Fibroblast of skin of left quadriceps (primary cell): ENCODE results near the gene SPOCK3.
A peak's percentile ranks its signal among the peaks of the same experiment; 100 is the strongest.

Experiments
- DNase-seq, 2 experiments: peaks; one replicate each; pipeline ENCODE4 v3.0.0-alpha.2; 2013; ENCODE audit warnings: low read depth in 2 of 2

SPOCK3 gene

DNA sequence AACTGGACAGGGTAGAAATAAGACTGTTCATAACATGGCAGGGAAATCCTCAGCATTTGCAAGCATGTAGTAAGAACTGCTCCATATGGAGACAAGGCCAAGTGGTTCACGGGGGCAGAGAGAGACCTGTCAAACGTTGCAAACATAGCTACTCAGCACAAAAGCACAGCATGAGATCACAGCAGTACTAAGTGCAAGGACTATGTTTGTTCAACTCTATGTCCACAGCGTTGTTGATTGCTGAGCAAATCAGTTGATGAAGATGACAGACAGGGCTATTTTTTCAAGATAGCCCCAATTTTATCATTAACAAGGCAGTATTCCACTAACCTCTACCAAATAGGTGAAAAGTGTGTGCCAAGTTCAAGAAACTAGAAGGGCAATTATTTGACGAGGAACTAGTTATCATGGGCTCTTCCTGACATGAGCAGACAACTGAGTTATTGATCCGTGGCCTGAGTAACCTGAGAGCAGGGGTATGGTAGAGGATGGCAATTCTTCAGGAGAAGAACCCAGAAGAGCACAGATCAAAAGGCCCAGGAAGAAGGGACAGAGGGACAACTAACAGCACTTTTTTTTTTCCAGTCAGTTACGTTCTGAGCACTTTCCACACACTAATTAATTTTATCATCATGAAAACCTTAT lies 57.4 kb downstream of the SPOCK3 start:
- no peak for DNase-seq

DNA sequence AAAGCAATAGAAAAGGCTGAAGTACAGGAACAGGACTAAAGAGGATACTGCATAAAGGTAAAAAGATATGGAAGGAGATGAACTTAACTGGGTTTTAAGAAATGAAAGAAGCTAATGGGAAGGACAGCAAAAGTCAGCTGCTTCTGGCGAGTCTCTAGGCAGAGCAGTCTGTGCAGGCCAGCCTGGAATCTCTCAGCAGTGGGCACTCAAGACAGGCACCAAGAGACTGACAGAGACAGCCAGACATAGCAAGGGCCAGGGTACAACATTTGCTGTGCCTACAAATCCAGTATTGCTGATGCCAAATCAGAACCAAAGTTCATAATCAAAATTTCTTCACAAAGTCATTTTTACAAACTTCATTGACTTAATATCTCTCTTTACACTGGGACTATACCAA lies 62.4 kb downstream of the SPOCK3 start:
- no peak for DNase-seq

DNA sequence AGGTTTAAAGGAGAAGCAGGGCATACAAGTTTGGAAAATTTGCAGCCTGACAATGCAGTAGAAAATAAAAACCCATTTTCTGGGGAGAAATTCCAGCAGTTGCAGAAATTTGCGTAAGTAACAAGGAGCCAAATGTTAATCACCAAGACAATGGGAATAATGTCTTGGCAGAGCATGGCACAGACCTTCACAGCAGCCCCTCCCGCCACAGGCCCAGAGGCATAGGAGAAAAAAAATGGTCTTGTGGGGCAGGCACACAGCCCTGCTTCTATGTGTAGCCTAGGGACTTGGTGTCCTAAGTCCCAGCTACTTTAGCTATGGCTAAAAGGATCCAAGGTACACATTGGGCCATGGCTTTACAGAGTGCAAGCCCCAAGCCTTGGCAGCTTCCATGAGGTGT lies 65.7 kb downstream of the SPOCK3 start:
- no peak for DNase-seq

DNA sequence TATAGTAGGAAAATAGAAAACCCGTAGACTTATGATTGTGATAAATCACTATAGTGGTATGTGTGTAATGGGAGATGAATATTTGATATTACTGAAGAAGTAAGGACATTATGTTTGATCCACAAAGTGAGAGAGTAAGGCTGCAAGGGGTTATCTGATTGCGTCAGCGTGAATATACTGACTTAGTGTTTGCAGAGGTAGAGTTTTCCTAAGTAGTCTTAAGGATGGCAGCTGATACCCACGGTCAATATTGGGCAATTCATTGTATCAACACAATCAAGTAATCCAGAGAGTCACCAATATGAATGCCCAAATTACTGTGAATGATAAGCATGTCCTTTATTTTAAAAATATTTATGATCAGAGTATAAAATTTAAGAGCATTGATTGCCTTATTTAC lies 83.7 kb downstream of the SPOCK3 start:
- no peak for DNase-seq

DNA sequence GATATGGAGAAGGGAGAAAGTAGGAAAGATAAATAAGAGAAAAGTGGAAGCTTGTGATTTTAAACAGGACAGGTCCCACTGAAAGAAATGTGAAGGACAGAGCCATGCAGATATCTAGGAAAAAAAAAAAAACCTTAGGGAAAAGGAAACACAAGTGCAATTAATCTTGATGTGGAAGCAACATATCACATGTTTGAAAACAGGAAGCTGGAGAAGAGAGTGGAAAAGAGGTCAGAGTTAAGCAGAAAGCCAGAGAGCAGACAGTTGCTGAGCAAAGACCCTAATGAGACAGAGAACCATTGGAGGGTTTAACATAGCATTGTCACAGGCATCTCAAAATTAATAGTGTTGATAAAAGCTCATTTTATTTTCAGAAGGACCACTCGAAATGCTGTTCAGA lies 89.7 kb downstream of the SPOCK3 start:
- DNase-seq, result no peak

DNA sequence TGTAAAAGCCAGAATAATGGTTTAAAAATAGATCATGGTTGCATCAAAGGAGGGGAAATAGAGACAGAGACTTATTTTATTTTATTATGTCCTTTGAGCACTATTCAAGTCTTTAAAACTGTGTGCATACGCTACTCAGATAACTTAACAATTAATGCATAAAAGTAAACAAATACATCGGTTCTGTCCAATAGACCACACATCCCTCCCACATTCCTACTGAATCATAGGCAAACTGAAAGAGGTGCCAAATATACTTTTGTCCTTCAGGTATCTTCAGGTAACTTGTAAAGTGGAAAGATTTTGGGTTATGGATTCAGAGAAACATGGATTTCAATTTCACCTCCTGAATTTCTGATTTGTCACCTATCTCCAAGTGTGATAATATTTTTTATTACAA lies 91.3 kb downstream of the SPOCK3 start:
- DNase-seq, result no peak

DNA sequence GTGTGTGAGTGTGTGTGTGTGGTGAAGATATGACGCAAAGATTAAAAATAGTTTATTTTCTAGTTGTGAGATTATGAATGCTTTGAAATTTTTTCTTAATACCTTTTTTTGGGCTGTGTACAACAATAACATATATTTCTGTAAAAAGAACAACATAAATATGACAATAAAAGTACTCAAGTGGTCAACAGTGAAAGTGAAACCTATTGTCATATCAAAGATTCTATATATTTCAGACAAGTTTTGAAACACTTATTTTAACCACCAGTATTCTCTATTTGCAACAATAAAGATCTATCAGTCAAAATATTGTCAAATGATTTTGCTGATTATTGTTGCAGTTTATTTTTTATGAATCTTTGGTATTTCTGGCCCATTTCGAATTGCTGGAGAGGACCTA lies 98.0 kb downstream of the SPOCK3 start:
- no peak for DNase-seq

DNA sequence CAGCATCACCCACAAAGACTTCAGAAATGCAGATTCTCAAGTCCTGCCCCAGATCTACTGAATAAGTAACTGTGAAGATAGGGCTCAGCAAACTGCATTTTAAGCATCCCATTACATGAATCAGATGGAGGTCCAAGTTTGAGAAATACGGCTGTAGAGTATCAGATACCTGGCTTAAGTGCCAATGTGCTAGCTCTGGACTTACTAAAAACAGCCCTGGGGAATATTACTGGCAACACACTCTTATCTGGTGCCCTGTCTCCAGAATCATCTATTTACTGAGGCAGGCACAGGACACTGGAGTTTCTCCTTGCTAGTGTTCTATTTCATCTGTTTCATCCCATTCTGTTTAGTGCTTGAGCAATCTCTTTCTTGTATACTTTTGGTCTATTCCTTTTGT lies 105.1 kb downstream of the SPOCK3 start:
- DNase-seq, result no peak

DNA sequence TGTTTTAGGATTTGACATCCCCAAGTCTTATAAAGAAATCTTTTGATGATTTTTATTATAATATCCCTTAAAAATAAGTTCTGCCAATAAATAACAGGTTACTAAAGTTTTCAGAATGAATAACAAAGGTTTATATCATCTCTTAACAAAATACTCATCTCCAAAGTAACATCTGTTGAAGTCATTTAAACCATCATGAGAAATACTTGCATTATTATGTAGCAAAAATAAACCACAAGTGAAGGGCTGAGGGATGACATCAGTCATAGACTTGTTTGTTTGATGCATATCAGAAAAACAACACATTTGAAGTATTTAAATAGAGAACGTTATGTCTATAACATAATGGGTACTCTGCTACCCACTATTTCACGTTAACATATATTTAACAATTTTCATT lies 114.9 kb downstream of the SPOCK3 start:
- no peak for DNase-seq

DNA sequence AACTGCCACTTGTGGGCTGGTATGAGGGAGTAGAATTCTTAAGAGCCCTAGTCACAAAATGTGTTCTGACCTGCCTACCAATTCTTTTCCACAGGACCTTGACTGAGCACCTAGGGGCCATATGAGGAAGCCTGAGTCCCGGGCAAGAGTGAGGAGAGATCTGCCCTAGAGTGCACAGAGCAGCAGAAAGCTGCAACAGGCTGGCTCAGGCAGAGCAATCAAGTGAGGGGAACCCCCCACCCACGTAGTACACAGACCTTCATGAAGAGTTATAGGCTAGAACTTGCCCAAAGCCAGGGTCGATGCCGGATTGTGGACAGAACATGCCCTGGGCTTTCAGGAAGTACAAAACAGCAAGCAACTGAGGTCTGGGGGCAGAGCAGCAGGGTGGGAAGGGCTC lies 117.0 kb downstream of the SPOCK3 start:
- no peak for DNase-seq

DNA sequence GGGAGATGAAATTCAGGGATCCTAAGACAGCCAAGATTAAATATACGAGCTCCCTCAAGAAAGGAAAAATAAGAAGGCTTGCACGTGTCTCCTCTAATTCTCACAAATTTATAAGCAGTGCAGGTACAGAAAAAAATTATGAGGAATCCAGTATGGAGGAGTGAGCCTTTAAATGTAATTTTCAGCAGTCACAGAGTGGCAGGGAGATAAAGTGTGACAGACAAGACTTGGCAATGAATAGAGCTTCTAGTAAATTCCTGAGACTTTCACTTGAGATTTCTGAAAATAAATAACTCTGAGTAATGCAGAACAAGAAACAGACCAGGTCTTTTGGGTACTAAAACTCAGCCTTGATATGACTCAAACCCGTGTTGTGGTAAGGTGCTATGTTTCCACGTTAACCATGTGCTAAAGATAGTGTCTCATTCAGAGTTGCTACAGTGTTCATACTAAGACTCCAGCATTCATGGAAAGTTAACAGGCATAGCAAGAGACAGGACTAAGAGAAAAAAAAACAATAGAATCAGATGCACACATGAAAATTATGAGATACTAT lies 119.8 kb downstream of the SPOCK3 start:
- DNase-seq, result no peak

DNA sequence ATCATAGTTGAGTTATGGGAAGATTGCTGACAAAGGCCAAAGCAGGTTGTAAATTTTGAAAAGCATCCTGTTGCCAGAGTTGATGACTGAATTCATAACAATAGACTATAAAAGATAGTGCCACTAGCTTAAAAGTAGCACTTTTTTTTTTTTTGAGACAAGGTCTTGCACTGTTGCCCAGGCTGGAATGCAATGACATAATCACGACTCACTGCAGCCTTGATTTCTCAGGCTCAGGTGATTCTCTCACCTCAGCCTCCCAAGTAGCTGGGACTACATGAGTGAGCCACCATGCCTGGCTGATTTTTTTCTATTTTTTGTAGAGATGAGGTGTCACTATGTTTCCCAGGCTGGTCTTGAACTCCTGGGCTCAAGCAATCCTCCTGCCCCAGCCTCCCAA lies 122.7 kb downstream of the SPOCK3 start:
- DNase-seq, result no peak

DNA sequence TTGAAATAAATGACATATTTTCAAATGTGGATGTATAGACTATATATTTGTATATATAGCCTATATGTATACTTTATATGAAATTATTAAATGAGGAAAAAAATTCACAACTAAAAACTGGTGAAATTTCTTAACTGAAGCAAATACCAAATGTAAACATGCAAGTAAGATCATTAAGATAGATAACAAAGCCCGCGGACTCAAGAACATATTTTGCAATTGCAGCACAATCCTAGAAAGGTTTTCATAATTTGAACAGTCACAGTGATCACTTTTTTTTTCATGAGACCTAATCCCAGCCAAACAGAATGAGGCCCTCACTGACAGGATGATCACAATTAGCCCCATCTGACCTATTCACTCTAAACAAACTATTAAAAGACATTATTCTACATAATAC lies 123.2 kb downstream of the SPOCK3 start:
- DNase-seq, result no peak

DNA sequence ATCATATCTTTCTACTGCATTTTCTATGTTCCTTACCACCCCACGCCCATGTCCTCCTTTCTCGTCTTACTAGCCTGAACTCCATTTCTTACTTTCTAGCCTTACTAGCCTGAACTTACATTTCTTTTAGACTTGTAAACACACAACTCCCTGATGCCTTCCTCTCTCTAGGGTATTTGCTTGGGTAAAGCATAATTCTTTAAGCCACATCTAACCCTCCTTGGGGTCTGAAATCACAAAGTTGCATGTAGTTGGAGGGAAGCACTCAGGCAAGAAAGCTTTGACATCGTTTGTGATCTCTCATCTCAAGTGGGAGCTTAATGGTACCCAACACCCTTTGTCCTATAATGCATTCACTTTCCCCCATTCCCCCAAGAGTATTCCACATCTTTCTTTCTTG lies 124.4 kb downstream of the SPOCK3 start:
- DNase-seq, result no peak

DNA sequence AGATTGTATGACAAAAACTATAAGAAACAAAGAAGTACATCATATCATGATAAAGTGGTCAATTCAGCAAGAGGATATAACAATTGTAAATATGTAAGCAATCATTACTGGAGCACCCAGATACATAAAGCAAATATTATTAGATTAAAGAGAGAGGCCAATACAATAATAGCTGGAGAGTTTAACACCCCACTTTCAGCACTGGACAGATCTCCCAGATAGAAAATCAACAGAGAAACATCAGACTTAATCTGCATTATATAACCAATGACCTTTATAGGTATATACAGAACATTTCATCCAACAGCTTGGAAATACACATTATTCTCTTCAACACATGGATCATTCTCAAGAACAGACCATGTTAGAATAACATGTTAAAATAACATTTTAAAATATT lies 128.4 kb downstream of the SPOCK3 start:
- DNase-seq, result no peak

DNA sequence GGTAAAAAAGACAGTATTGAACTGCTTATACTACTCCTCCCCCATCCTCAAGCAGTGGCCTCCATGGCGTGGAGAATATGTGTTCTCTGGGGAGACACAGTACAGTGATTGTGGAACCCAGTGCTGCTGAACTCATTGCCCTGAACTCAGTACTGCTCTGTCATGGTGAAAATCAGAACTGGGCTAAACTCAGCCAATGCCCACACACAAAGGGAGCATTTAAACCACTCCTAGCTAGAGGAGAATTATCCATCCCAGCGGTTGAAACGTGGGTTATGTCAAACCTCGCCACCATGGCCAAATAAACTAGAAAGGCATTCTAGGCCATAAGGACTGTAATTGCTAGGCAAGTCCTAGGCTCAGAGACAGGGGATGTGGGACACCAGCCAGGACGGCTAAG lies 131.8 kb downstream of the SPOCK3 start:
- DNase-seq, result no peak

DNA sequence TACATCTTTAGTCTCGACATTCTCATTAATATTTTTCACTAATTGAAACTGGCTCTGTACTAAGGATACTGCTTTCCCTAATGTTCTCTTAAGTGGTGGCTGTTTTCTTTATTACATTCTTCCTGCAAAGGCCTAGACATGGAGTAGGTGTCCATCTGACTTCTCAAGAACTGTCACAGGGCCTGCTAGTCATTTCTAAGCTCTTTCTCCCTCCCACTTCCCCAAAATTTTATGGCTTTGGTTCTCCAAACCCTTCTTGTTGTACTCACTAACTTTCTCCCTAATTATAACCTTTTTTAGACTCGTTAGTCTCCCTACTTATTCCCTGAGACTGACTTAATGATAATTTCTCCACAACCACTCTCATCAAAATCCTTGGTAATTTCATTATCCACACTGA lies 133.3 kb downstream of the SPOCK3 start:
- DNase-seq, result no peak

DNA sequence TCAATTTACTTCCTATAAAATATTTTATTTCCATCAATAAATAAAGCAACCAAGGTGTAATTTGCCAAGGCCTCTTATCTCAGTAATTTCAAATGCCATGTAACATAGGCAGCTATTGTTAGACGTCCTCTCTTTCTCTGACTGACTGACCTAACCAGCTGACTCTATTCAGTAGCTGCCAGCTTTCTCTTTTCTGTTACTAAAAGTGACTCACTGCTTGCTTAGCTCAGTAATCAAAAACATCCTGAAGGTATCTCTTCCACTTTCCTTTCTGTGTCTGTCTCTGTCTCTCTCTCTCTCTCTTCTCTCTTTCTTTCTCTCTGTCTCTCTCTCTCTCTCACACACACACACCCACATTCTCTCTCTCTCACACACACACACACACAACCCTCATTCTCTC lies 134.2 kb downstream of the SPOCK3 start:
- DNase-seq, result peak in 1 of 2 experiments; percentile 5

DNA sequence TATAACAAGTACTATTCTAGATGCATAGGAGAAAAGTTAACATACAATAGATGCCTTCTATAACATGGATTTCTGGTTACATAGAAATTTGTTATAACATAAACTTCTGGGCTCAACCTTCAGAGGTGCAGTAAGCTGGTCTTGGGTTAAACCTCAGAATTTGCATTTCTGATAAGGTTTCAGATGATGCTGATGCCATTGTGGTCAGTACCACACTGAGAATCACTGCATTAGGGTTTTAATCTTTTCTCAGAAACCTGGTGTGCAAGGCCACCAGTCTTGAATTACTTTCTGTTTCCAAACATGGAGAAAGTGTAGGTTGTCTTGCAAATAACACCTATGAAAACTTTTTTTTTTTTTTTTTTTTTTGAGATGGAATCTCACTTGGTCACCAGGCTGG lies 146.2 kb downstream of the SPOCK3 start:
- no peak for DNase-seq

DNA sequence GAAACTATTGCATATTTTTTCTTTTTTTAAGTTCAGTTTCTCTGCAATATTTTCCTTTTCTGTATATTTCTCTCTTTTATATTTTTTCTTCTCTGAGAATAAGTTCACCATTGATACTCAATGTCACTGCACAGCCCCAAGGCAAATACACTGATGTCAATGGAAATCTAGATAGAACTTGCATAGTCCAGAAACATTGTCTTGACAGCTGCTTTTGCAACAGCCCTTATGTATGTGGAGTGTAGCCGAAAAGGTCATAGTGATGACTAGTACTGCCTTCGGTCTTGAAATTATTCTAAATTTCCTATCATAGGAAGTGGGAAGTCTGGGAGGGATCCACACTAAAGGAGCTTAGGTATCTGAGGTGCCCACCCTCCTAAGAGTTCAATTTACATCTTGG lies 150.0 kb downstream of the SPOCK3 start:
- no peak for DNase-seq

DNA sequence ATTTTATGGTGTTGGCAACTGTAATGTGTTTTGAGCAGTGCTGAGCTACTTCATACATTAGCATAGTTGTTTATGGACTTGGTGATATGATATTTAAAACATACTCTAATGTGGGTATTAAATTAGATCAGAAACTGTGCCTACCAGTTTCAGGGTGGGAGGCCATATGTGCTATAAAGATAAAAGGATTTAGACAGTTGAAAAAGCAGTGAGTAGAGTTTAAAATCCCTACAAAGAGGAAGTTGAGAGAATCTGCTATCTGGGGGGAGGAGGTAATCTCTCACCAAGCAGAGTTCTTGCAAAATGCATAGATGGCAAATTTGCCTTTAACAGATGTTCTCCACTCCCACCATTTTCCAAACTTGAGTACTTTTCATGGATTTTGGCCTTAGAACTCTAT lies 154.5 kb downstream of the SPOCK3 start:
- no peak for DNase-seq

DNA sequence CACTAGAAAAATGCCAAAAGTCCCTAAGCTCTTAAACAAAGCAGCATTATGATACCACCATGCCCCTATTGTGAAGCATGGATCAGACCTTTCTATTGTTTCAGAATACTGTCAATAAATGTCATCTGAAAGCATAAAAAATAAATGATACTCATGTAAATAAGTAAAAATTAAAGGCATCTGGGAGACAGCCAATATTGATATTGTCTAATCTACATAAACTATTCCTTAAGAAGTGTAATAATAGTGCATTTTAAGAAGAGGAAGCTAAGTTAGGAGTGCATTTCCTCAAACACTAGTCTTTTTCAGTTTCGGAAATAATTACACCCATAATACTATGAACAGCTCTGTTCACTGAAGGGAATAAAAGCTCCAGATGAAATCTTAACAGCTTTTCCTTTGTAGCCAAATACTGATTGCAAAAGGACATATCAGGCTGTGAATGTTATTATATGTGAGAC lies 181.6 kb downstream of the SPOCK3 start:
- DNase-seq, result no peak

DNA sequence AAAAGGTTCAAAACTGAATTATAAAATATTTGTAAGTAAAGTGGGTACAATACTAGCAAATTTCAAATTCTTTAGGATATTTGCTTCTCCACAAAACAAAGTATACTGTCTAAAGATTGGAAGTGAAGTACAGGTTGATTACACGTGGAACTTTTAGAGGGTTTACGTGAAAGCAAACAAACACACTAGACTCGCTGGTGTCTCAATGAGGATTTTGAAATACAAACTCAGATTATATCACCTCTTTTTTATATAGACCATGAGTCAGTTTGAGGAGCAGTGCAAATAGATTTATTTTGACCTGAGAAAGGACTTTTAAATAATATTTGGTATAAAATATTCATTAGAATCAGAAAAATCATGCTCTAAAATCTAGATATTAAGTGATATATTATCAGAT lies 185.0 kb downstream of the SPOCK3 start:
- no peak for DNase-seq

DNA sequence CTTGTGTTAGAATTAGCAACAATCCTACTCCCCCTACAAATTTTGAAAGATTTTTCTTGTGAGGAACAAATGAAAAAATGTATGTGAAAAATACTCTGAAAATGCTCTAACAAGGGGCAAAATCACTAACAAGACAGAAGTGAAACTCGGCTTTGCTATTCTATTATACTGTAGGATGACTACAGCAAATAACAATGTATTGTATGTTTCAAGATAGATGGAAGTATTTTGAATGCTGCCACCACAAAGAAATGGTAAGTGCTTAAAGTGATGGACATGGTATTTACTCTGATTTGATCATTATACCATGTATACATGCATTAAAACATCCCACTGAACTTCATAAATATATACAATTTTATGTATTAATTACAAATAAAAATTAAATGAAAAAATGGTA lies 192.8 kb downstream of the SPOCK3 start:
- DNase-seq, result no peak
